ENCODE measurements around the gene DDN. TPM values are rescaled to one million over a fixed set of nuclear protein-coding genes. Genes with fewer than 3 reads are reported as not detected.

DDN gene
- total RNA-seq, 1 donor: under 0.01 TPM

GRCh38 chr12:48966177-48966895, 32.8 kb downstream of the DDN start:
- no peak for TF ChIP-seq CTCF (IDR thresholded peaks at IDR 0.05; ENCODE audit: insufficient read depth, low read depth, low read length)
- DNase-seq (ENCODE audit: low read depth): no peak

GRCh38 chr12:48965298-48965838, 33.8 kb downstream of the DDN start:
- peak; percentile 61 for TF ChIP-seq CTCF (IDR thresholded peaks at IDR 0.05; ENCODE audit: insufficient read depth, low read depth, low read length)
- no peak overlapping the region for H3K4me3 ChIP-seq (ENCODE audit: low read depth, low read length)
- peak; percentile 44 for DNase-seq (ENCODE audit: low read depth)

More at GRCh38 chr12:48966177-48966895, 32.8 kb downstream of the DDN start:
- H3K4me3 ChIP-seq (ENCODE audit: low read depth, low read length): no peak overlapping the region

- H3K4me3 ChIP-seq (ENCODE audit: low read depth, low read length): no peak overlapping the region
- DNase-seq (ENCODE audit: low read depth): no peak
- TF ChIP-seq CTCF (IDR thresholded peaks at IDR 0.05; ENCODE audit: insufficient read depth, low read depth, low read length): no peak
Observed at GRCh38 chr12:48961801-48962200, 37.4 kb downstream of the DDN start.

GRCh38 chr12:48961331-48961730, 37.8 kb downstream of the DDN start:
- H3K4me3 ChIP-seq (ENCODE audit: low read depth, low read length): no peak overlapping the region
- DNase-seq (ENCODE audit: low read depth): no peak
- no peak for TF ChIP-seq CTCF (IDR thresholded peaks at IDR 0.05; ENCODE audit: insufficient read depth, low read depth, low read length)

GRCh38 chr12:48960834-48961233, 38.3 kb downstream of the DDN start:
- H3K4me3 ChIP-seq (ENCODE audit: low read depth, low read length): no peak overlapping the region
- DNase-seq (ENCODE audit: low read depth): no peak

GRCh38 chr12:48958049-48958388, 41.2 kb downstream of the DDN start:
- TF ChIP-seq CTCF (IDR thresholded peaks at IDR 0.05; ENCODE audit: insufficient read depth, low read depth, low read length): no peak
- no peak for DNase-seq (ENCODE audit: low read depth)
- peak overlapping the region; percentile 99 for H3K4me3 ChIP-seq (ENCODE audit: low read depth, low read length)

More at GRCh38 chr12:48960834-48961233, 38.3 kb downstream of the DDN start:
- TF ChIP-seq CTCF (IDR thresholded peaks at IDR 0.05; ENCODE audit: insufficient read depth, low read depth, low read length): no peak

Data from fibroblast of villous mesenchyme (primary cell).